Measurements from ENCODE around the gene ZNF827.

Gene ZNF827

DNA sequence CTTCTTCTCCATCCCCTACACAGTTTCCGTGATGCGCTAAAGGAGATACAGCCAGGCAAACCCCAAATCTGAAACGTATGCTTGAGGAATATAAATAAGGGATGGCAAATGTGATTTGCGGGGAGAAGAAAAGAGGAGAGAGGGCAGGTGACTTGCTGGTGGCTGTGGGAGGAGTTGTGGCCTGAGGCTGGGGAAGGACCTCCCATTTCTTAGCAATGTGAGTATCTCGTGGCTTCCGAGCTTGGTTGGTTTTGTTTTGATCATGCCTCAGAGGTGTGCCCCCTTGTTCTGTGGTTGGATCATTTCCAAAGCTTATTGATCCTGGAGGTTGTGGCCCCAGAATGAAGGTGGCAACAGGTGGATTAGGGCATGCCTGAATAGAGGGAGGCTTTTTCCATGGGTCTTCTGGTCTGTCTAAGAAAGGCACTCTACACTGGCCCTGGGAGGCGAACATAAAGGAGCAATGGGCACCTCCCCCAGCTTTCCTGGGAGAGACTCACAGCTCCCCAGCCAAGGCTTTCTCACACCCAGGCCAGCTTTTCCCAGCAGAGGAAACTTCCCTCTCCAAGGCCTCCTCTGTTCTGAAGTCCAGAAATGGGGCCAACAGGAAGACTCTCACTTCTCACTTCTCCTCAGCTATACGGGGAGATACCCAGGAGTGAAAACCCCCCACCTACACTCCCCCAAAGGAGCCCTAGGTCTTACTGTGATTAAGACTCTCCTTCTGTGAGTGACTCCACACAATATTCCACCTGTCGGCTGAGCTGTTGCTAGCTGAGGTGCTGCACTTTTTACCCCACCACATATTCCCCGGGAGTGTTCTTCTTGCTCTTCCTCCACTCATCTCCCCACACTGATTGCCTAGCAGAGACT is 218.6 kb downstream of the ZNF827 start:
- no peak for DNase-seq (ENCODE audit: low read depth)
- TF ChIP-seq, protein P1, sequence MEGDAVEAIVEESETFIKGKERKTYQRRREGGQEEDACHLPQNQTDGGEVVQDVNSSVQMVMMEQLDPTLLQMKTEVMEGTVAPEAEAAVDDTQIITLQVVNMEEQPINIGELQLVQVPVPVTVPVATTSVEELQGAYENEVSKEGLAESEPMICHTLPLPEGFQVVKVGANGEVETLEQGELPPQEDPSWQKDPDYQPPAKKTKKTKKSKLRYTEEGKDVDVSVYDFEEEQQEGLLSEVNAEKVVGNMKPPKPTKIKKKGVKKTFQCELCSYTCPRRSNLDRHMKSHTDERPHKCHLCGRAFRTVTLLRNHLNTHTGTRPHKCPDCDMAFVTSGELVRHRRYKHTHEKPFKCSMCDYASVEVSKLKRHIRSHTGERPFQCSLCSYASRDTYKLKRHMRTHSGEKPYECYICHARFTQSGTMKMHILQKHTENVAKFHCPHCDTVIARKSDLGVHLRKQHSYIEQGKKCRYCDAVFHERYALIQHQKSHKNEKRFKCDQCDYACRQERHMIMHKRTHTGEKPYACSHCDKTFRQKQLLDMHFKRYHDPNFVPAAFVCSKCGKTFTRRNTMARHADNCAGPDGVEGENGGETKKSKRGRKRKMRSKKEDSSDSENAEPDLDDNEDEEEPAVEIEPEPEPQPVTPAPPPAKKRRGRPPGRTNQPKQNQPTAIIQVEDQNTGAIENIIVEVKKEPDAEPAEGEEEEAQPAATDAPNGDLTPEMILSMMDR (conservative IDR thresholded peaks at IDR 0.05; ENCODE audit: control insufficient read depth, insufficient read depth, low read depth, low read length), result no peak

DNA sequence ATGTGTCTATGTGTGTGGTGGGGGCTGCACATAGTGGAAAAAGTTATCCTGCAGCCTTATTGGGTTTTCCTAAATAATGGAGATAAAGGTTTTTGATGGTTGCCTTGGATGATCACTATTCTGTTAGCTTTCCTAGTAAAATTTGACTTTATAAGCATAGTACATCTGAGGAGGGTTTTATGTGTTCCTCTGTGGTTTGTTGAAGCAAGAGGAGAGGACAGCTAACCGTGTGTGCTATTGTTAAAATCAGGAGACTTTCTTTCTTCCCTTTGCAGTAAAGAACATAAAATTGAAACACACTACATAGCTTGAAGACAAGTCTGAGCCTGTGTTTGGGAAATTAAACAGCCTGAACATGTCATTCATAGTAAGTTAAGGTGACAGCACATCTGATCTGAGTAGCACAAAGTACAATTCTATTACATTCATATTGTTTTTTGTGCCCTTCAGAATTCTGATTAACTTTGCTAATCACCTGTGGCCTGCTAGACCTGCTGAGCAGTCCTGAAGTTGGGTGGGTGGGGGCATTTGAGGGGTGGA is 221.9 kb downstream of the ZNF827 start:
- no peak overlapping the region for H3K4me3 ChIP-seq (ENCODE audit: control insufficient read depth, low read depth, low read length)
- DNase-seq (ENCODE audit: low read depth), result no peak
- TF ChIP-seq, protein P1 (conservative IDR thresholded peaks at IDR 0.05; ENCODE audit: control insufficient read depth, insufficient read depth, low read depth, low read length), result no peak

More for the DNA sequence above, 218.6 kb downstream of the ZNF827 start:
- no peak overlapping the region for H3K4me3 ChIP-seq (ENCODE audit: control insufficient read depth, low read depth, low read length)

DNA sequence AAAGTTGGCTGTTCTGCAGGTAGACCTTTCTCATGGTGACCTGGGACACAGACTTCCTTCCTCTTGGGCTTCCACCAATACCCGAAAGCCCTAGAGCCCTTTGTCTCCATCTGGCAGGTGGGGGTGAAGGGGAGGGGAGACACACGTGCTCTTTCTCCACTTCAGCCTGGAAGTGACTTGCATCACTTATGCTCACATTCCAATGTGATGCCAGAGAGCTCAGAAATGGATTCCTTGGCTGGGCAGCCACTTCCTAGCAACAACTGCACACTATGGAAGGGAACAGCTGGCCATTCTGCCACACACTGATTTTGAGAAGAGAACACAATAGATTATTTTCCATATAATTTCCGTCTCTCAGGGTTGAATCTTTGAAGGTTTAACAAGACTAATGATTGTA is 222.4 kb downstream of the ZNF827 start:
- H3K4me3 ChIP-seq (ENCODE audit: control insufficient read depth, low read depth, low read length), result no peak overlapping the region
- DNase-seq (ENCODE audit: low read depth), result peak; percentile 8
- TF ChIP-seq, protein P1 (conservative IDR thresholded peaks at IDR 0.05; ENCODE audit: control insufficient read depth, insufficient read depth, low read depth, low read length), result no peak

DNA sequence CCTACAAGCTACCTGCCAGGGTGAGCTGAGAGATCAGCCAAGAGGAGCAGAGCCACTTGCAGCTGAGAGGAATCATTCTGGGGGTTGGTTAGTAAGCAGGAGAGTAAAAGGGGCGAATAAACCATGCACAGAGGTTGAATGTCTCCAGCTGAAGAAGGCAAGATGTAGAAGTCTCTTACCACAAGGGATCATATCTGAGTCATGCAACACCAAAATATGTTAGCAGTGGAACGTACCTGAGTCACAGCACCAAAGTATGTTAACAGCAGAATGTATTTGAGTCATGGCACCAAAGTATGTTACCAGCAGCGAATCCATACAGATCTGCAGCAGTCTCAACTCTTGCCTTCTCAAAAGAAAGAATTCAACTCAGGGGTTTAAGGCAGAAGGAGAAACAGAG is 228.8 kb downstream of the ZNF827 start:
- no peak overlapping the region for H3K4me3 ChIP-seq (ENCODE audit: control insufficient read depth, low read depth, low read length)
- TF ChIP-seq, protein P1 (conservative IDR thresholded peaks at IDR 0.05; ENCODE audit: control insufficient read depth, insufficient read depth, low read depth, low read length), result no peak
- peak; percentile 69 for DNase-seq (ENCODE audit: low read depth)

DNA sequence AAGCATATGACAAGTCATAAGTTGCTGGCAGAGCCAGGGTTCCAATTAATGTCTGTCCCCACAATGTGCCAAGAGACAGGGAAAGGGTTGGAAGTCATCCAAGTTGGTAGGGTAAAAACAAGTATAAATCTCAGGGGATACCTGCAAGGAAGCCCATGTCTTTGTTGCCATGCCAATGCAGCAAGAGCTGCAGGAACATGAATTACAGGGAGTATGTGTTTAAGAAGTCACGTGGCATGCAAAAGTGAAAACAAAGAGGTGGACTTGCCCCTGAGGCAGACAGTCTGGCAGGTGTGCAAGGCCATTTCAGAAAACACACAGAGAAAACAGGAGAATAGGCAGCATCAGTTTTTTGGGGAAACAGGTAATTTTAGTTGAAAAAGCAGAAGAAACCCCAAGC is 229.3 kb downstream of the ZNF827 start:
- TF ChIP-seq, protein P1 (conservative IDR thresholded peaks at IDR 0.05; ENCODE audit: control insufficient read depth, insufficient read depth, low read depth, low read length), result no peak

More for the DNA sequence above, 229.3 kb downstream of the ZNF827 start:
- H3K4me3 ChIP-seq (ENCODE audit: control insufficient read depth, low read depth, low read length), result no peak overlapping the region
- DNase-seq (ENCODE audit: low read depth), result no peak
